Endometrial microvascular endothelial cells (primary cell): ENCODE results near the gene CD58. TPM values are rescaled to one million over a fixed set of nuclear protein-coding genes. Genes with fewer than 3 reads are reported as not detected.

ENCODE experiments used
- in situ Hi-C: cut with HindIII; loops from 2 replicates; pipeline ENCODE4 v1.10.0; 2017; ENCODE audit warnings: low sequenced_read_pairs, low pct_unique_long_range_greater_than_20kb; ENCODE audit errors: inconsistent ontology term
- total RNA-seq: library from RNA; depleted of rRNA; stranded (reverse); fragments of >200 nt; gene quantifications from one replicate; pipeline ENCODE4 v1.2.3, GENCODE V29; 2015; ENCODE audit errors: inconsistent ontology term

Gene CD58
- total RNA-seq, 1 donor from 2014 or later, result 13.9 TPM

GRCh38 chr1:116528329-116529083 is 42.3 kb downstream of the CD58 start:
- in situ Hi-C loops, result no loop called here

- in situ Hi-C loops, result no loop called here
Measured at GRCh38 chr1:116525440-116525839, 45.4 kb downstream of the CD58 start.

- in situ Hi-C loops, result no loop called here
Measured at GRCh38 chr1:116521186-116521585, 49.6 kb downstream of the CD58 start.

- in situ Hi-C loops, result no loop called here
Measured at GRCh38 chr1:116518400-116518799, 52.4 kb downstream of the CD58 start.

- in situ Hi-C loops, result no loop called here
Measured at GRCh38 chr1:116516631-116517030, 54.2 kb downstream of the CD58 start.

- in situ Hi-C loops, result no loop called here
Measured at GRCh38 chr1:116515702-116516101, 55.1 kb downstream of the CD58 start.

GRCh38 chr1:116514708-116515525 is 55.9 kb downstream of the CD58 start:
- in situ Hi-C loops, result no loop called here

GRCh38 chr1:116513956-116514355 is 56.9 kb downstream of the CD58 start:
- in situ Hi-C loops, result no loop called here

GRCh38 chr1:116511459-116512019 is 59.3 kb downstream of the CD58 start:
- in situ Hi-C loops, result no loop called here

GRCh38 chr1:116510361-116510760 is 60.5 kb downstream of the CD58 start:
- in situ Hi-C loops, result no loop called here

- in situ Hi-C loops, result no loop called here
Measured at GRCh38 chr1:116508984-116509980, 61.5 kb downstream of the CD58 start.

GRCh38 chr1:116508085-116508983 is 62.5 kb downstream of the CD58 start:
- in situ Hi-C loops, result no loop called here

- in situ Hi-C loops, result no loop called here
Measured at GRCh38 chr1:116507631-116508030, 63.2 kb downstream of the CD58 start.

- in situ Hi-C loops, result no loop called here
Measured at GRCh38 chr1:116506132-116507004, 64.5 kb downstream of the CD58 start.

GRCh38 chr1:116504308-116505156 is 66.3 kb downstream of the CD58 start:
- in situ Hi-C loops, result no loop called here
